HCT116 (cell line): ENCODE measurements around the gene SSTR3. TPM values are rescaled to one million over a fixed set of nuclear protein-coding genes. Genes with fewer than 3 reads are reported as not detected.

ENCODE experiments used
- ATAC-seq: fragments of 200-7000 bp; cut with Tn5 transposase; 2 replicates; pipeline ENCODE4 v1.9.1; 2020; ENCODE audit warnings: mild to moderate bottlenecking, moderate library complexity
- BruUV-seq: library from RNA; stranded (reverse); fragments of 400-500 nt; replicated peaks from 2 replicates; lab custom pipeline; 2021; lab: Mats Ljungman, UMichigan
- CTCF ChIA-PET: fragments of 300-600 bp; sonication (Branson Sonifier 250); formaldehyde crosslinking; loops from one replicate; lab custom pipeline; 2021; ENCODE audit warnings: antibody characterized with exemption; lab: Charles Lee
- POLR2A ChIA-PET: fragments of 300-600, 350-600 bp; sonication (Branson Sonifier 250); formaldehyde crosslinking; loops from one replicate; lab custom pipeline; 2021; ENCODE audit warnings: antibody characterized with exemption; lab: Charles Lee
- RAD21 ChIA-PET, 2 experiments: fragments of 300-600 bp; sonication (Branson Sonifier 250); formaldehyde crosslinking; loops; one replicate each; lab custom pipeline; 2023; ENCODE audit warnings: low total read pairs in 2 of 2; ENCODE audit not compliant: uncharacterized antibody in 2 of 2, unreplicated experiment in 2 of 2, low non-redundant PET in 1 of 2; lab: Charles Lee
- DNase-seq: peaks from one replicate; pipeline ENCODE4 v3.0.0-alpha.2; 2010; ENCODE audit warnings: low read depth, low spot score
- H2AFZ ChIP-seq: fragments of 200-600 bp; shearing (Covaris generic), sonication (generic); 2 replicates; pipeline ENCODE4 v1.6.1; 2017; ENCODE audit warnings: low read depth, mixed run types, mixed read lengths, antibody characterized with exemption, low read length; ENCODE audit not compliant: poor library complexity, severe bottlenecking
- H3K27ac ChIP-seq: 2 replicates; pipeline ENCODE4 v1.5.1; 2012; ENCODE audit warnings: low read depth, low read length
- H3K27me3 ChIP-seq: fragments of 200-600 bp; sonication (generic); 2 replicates; pipeline ENCODE4 v1.6.1; 2016; ENCODE audit warnings: mixed run types, low read length, mixed read lengths; ENCODE audit not compliant: insufficient read depth
- H3K36me3 ChIP-seq, 2 experiments: fragments of 200-500 bp in 1 of 2; fragments of 200-600 bp in 1 of 2; sonication (Bioruptor generic) in 1 of 2; sonication (generic) in 1 of 2; 2 replicates each; pipeline versions ENCODE4 v1.5.1 to v1.6.1; 2014 to 2016; ENCODE audit warnings: low read length in 2 of 2, inconsistent platforms in 1 of 2, mixed read lengths in 1 of 2, mixed run types in 1 of 2; ENCODE audit not compliant: insufficient read depth in 2 of 2, control insufficient read depth in 1 of 2
- H3K4me1 ChIP-seq, 2 experiments: fragments of 200-600 bp in 1 of 2; sonication (generic) in 1 of 2; 2 replicates each; pipeline versions ENCODE4 v1.5.1 to v1.6.1; 2012 to 2017; ENCODE audit warnings: low read length in 2 of 2, inconsistent platforms in 1 of 2, mild to moderate bottlenecking in 1 of 2, mixed read lengths in 1 of 2, mixed run types in 1 of 2, moderate library complexity in 1 of 2; ENCODE audit not compliant: insufficient read depth in 2 of 2, control insufficient read depth in 1 of 2
- H3K4me2 ChIP-seq: fragments of 200-600 bp; sonication (generic); 2 replicates; pipeline ENCODE4 v1.6.1; 2017; ENCODE audit warnings: mixed run types, low read length, mixed read lengths
- H3K4me3 ChIP-seq, 2 experiments: fragments of 200-600 bp in 1 of 2; sonication (generic) in 1 of 2; replicated peaks in 1 of 2; 2 replicates each; pipeline ENCODE4 v1.5.1; 2011 to 2016; ENCODE audit warnings: low read length in 2 of 2, control low read depth in 1 of 2, low read depth in 1 of 2, mild to moderate bottlenecking in 1 of 2, mixed read lengths in 1 of 2, mixed run types in 1 of 2
- H3K79me2 ChIP-seq: fragments of 200-600 bp; sonication (generic); 2 replicates; pipeline ENCODE4 v1.6.1; 2017; ENCODE audit warnings: mild to moderate bottlenecking, mixed run types, low read length, moderate library complexity, mixed read lengths; ENCODE audit not compliant: insufficient read depth
- H3K9ac ChIP-seq: fragments of 200-600 bp; sonication (generic); 2 replicates; pipeline ENCODE4 v1.6.1; 2016; ENCODE audit warnings: low read length, mixed read lengths
- H3K9me2 ChIP-seq: fragments of 200-600 bp; sonication (generic), shearing (Covaris generic); 2 replicates; pipeline ENCODE4 v1.6.1; 2017; ENCODE audit warnings: mixed run types, mild to moderate bottlenecking, moderate library complexity; ENCODE audit not compliant: insufficient read depth
- H3K9me3 ChIP-seq, 2 experiments: fragments of 200-500 bp in 1 of 2; fragments of 200-600 bp in 1 of 2; sonication (Bioruptor generic) in 1 of 2; sonication (generic) in 1 of 2; 2 replicates each; pipeline ENCODE4 v1.6.1; 2014 to 2017; ENCODE audit warnings: low read length in 2 of 2, mixed read lengths in 2 of 2, inconsistent platforms in 1 of 2, low read depth in 1 of 2, mild to moderate bottlenecking in 1 of 2, mixed run types in 1 of 2, moderate library complexity in 1 of 2; ENCODE audit not compliant: control insufficient read depth in 1 of 2, insufficient read depth in 1 of 2
- H4K20me1 ChIP-seq: fragments of 200-600 bp; sonication (generic), shearing (Covaris generic); 2 replicates; pipeline ENCODE4 v1.6.1; 2017; ENCODE audit warnings: mixed run types, mild to moderate bottlenecking, moderate library complexity; ENCODE audit not compliant: insufficient read depth
- CEBPB ChIP-seq: IDR thresholded peaks from 2 replicates; pipeline ENCODE4 v1.6.1; 2012; ENCODE audit warnings: low read depth
- EGR1 ChIP-seq: IDR thresholded peaks from 2 replicates; pipeline ENCODE4 v1.6.1; 2012; ENCODE audit warnings: low read depth
- ELF1 ChIP-seq: IDR thresholded peaks from 2 replicates; pipeline ENCODE4 v1.6.1; 2012; ENCODE audit warnings: low read depth, borderline replicate concordance
- EZH2phosphoT487 ChIP-seq: fragments of 200-600 bp; IDR thresholded peaks from 2 replicates; pipeline ENCODE4 v1.6.1; 2018; ENCODE audit warnings: antibody characterized with exemption, borderline replicate concordance
- FOSL1 ChIP-seq: IDR thresholded peaks from 2 replicates; pipeline ENCODE4 v1.6.1; 2012; ENCODE audit warnings: low read depth
- JUND ChIP-seq: IDR thresholded peaks from 2 replicates; pipeline ENCODE4 v1.6.1; 2012
- POLR2AphosphoS5 ChIP-seq: IDR thresholded peaks from 2 replicates; pipeline ENCODE4 v1.6.1; 2011; ENCODE audit warnings: mild to moderate bottlenecking, low read depth, low read length, moderate library complexity
- RAD21 ChIP-seq: IDR thresholded peaks from 2 replicates; pipeline ENCODE4 v1.6.1; 2012; ENCODE audit warnings: low read depth, mild to moderate bottlenecking
- SIN3A ChIP-seq: IDR thresholded peaks from 2 replicates; pipeline ENCODE4 v1.6.1; 2012; ENCODE audit warnings: low read depth
- SP1 ChIP-seq: IDR thresholded peaks from 2 replicates; pipeline ENCODE4 v1.6.1; 2012; ENCODE audit warnings: low read depth
- ZFX ChIP-seq: fragments of 450-650 bp; IDR thresholded peaks from 2 replicates; pipeline ENCODE4 v1.6.1; 2017
- intact Hi-C: fragments of 100-400 bp; cut with micrococcal nuclease; formaldehyde crosslinking; loops from 2 replicates; pipeline ENCODE4 v1.10.0; 2022
- total RNA-seq: library from RNA; stranded (reverse); gene quantifications from one replicate; pipeline ENCODE4 v1.2.1, GENCODE V29; 2021; ENCODE audit not compliant: unreplicated experiment
- TF ChIP-seq, protein P1 (sequence below): IDR thresholded peaks from 2 replicates; pipeline ENCODE4 v1.6.1; 2012
- TF ChIP-seq, protein P2 (sequence below): IDR thresholded peaks from 2 replicates; pipeline ENCODE4 v1.6.1; 2012; ENCODE audit warnings: low read depth
- TF ChIP-seq, protein P3 (sequence below): IDR thresholded peaks from 2 replicates; pipeline ENCODE4 v1.6.1; 2011; ENCODE audit warnings: mild to moderate bottlenecking, low read length, moderate library complexity; ENCODE audit not compliant: insufficient replicate concordance; ENCODE audit errors: extremely low read depth

SSTR3 gene
- total RNA-seq, 1 experiment from 2014 or later: not detected

DNA sequence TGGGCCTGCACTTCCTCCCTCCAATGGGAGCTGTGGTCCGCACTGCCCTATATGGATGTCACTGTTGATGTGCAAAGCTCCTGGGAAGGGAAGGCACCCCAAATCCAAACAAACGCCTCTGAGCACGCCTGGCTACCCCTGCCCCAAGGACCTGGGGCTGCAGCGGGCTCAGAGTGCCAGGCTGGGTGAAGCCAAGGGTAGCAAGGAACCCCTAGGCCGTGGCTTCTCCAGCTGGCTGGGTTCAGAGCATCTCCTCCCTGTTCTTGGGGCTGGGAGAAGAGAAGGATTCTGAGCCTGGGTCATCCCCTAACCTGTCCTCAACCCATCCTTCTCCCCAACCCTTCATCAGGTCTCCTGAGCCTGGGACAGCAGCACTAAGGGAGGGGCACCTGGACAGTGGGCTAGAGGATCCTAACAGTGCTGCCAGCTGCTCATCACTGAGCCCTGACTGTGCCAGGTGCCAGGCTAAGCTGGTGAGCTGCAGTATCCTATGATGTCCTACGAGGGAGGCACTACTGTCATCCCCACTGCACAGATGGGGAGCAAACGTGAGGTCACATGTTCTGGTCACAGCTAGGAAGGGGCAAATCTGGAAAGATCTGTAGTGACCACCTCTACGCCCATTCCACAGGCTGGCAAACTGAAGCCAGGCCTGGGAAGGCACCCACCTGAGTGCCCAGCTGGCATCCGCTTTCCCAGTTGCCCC, 3.0 kb downstream of the SSTR3 start:
- H3K9me2 ChIP-seq: no peaks in the 10 kb centered on the region
- H3K9ac ChIP-seq: no peak overlapping the region
- no peaks in the 10 kb centered on the region for H3K27me3 ChIP-seq
- DNase-seq: no peak
- RAD21 ChIA-PET: interaction anchor here in 1 of 2 experiments (0.6 kb wide), 1 partner anchor 663 kb away, joined by 4 read pairs; no protein-coding TSS in a partner anchor
- H4K20me1 ChIP-seq: no peaks in the 10 kb centered on the region
- intact Hi-C loops: no loop called here
- TF ChIP-seq EGR1 (no peak), SP1 (no peak), POLR2AphosphoS5 (no peak), EZH2phosphoT487 (no peak), RAD21 (no peak), JUND (no peak), SIN3A (no peak), FOSL1 (no peak), CEBPB (no peak), ZFX (no peak), ELF1 (no peak)
- TF ChIP-seq, protein P1, sequence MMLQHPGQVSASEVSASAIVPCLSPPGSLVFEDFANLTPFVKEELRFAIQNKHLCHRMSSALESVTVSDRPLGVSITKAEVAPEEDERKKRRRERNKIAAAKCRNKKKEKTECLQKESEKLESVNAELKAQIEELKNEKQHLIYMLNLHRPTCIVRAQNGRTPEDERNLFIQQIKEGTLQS: no peak
- TF ChIP-seq, protein P2, sequence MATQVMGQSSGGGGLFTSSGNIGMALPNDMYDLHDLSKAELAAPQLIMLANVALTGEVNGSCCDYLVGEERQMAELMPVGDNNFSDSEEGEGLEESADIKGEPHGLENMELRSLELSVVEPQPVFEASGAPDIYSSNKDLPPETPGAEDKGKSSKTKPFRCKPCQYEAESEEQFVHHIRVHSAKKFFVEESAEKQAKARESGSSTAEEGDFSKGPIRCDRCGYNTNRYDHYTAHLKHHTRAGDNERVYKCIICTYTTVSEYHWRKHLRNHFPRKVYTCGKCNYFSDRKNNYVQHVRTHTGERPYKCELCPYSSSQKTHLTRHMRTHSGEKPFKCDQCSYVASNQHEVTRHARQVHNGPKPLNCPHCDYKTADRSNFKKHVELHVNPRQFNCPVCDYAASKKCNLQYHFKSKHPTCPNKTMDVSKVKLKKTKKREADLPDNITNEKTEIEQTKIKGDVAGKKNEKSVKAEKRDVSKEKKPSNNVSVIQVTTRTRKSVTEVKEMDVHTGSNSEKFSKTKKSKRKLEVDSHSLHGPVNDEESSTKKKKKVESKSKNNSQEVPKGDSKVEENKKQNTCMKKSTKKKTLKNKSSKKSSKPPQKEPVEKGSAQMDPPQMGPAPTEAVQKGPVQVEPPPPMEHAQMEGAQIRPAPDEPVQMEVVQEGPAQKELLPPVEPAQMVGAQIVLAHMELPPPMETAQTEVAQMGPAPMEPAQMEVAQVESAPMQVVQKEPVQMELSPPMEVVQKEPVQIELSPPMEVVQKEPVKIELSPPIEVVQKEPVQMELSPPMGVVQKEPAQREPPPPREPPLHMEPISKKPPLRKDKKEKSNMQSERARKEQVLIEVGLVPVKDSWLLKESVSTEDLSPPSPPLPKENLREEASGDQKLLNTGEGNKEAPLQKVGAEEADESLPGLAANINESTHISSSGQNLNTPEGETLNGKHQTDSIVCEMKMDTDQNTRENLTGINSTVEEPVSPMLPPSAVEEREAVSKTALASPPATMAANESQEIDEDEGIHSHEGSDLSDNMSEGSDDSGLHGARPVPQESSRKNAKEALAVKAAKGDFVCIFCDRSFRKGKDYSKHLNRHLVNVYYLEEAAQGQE: no peak
- TF ChIP-seq, protein P3, sequence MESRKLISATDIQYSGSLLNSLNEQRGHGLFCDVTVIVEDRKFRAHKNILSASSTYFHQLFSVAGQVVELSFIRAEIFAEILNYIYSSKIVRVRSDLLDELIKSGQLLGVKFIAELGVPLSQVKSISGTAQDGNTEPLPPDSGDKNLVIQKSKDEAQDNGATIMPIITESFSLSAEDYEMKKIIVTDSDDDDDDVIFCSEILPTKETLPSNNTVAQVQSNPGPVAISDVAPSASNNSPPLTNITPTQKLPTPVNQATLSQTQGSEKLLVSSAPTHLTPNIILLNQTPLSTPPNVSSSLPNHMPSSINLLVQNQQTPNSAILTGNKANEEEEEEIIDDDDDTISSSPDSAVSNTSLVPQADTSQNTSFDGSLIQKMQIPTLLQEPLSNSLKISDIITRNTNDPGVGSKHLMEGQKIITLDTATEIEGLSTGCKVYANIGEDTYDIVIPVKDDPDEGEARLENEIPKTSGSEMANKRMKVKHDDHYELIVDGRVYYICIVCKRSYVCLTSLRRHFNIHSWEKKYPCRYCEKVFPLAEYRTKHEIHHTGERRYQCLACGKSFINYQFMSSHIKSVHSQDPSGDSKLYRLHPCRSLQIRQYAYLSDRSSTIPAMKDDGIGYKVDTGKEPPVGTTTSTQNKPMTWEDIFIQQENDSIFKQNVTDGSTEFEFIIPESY: no peak
- TF ChIP-seq, all 23 proteins: peak for 0
- CTCF ChIA-PET: no interaction called here
- no peak overlapping the region for H3K4me2 ChIP-seq
- POLR2A ChIA-PET: interaction anchor here (1.0 kb wide), 1 partner anchor 10 kb away, joined by 3 read pairs; no protein-coding TSS in a partner anchor
- H3K4me3 ChIP-seq: no peak overlapping the region
- no peak overlapping the region for H3K27ac ChIP-seq
- no peak for ATAC-seq
- H2AFZ ChIP-seq: no peak overlapping the region
- no peaks in the 10 kb centered on the region for H3K79me2 ChIP-seq
- BruUV-seq: no TSS peak
- no peaks in the 10 kb centered on the region for H3K36me3 ChIP-seq
- no peaks in the 10 kb centered on the region for H3K4me1 ChIP-seq
- H3K9me3 ChIP-seq: no peaks in the 10 kb centered on the region
